K562 (cell line): ENCODE measurements around the gene PSMB8. TPM values are rescaled to one million over a fixed set of nuclear protein-coding genes. Genes with fewer than 3 reads are reported as not detected.

ENCODE experiments used
- ATAC-seq: fragments of 200-7000 bp; cut with Tn5 transposase; 3 replicates; pipeline ENCODE4 v1.9.1; 2020; ENCODE audit warnings: moderate library complexity
- BruUV-seq: library from RNA; stranded (reverse); fragments of 400-500 nt; replicated peaks from 2 replicates; lab custom pipeline; 2021; lab: Mats Ljungman, UMichigan
- CTCF ChIA-PET: fragments of 300-600 bp; formaldehyde crosslinking; extraction: SDS; loops from one replicate; lab custom pipeline; 2021; ENCODE audit warnings: low intra/inter-chr PET ratio; lab: Yijun Ruan, JAX
- POLR2A ChIA-PET: fragments of 300-600, 350-650 bp; sonication (Branson Sonifier 250); formaldehyde crosslinking; extraction: SDS; loops from one replicate; lab custom pipeline; 2021; ENCODE audit warnings: antibody characterized with exemption, inconsistent platforms; lab: Yijun Ruan, JAX
- DNase-seq, 4 experiments: peaks; one replicate each; pipeline versions ENCODE4 v3.0.0 to v3.0.0-alpha.2; 2011 to 2018; ENCODE audit warnings: low spot score in 3 of 4, mixed read lengths in 3 of 4; ENCODE audit errors: extremely low read depth in 1 of 4
- FAIRE-seq: peaks from 2 replicates; lab custom pipeline; 2011; peaks lifted over from hg19 to GRCh38; lab: Jason Lieb, UNC
- H2AFZ ChIP-seq: 2 replicates; pipeline ENCODE4 v1.6.0; 2011; ENCODE audit warnings: low read depth, low read length, control low read depth, inconsistent platforms
- H3K27ac ChIP-seq: fragments of 200-600 bp; 3 replicates; pipeline ENCODE4 v1.8.0; 2011; ENCODE audit warnings: low read depth, mild to moderate bottlenecking, control low read depth, inconsistent platforms, low read length, moderate library complexity, mixed read lengths; ENCODE audit errors: extremely low read depth
- H3K27me3 ChIP-seq, 2 experiments: fragments of 300-600 bp in 1 of 2; 2 replicates in 1 of 2; 3 replicates in 1 of 2; pipeline versions ENCODE4 v1.6.0 to v1.8.0; 2011; ENCODE audit warnings: inconsistent platforms in 2 of 2, low read length in 2 of 2, mild to moderate bottlenecking in 1 of 2, mixed read lengths in 1 of 2, moderate library complexity in 1 of 2; ENCODE audit not compliant: control insufficient read depth in 2 of 2, insufficient read depth in 2 of 2
- H3K36me3 ChIP-seq: fragments of 300-600 bp; 3 replicates; pipeline ENCODE4 v1.8.0; 2011; ENCODE audit warnings: mild to moderate bottlenecking, low read length, inconsistent platforms; ENCODE audit not compliant: control insufficient read depth, insufficient read depth
- H3K4me1 ChIP-seq, 2 experiments: fragments of 200-600 bp in 1 of 2; replicated peaks in 1 of 2; 2 replicates in 1 of 2; 3 replicates in 1 of 2; pipeline versions ENCODE4 v1.5.1 to v1.8.0; 2011; ENCODE audit warnings: inconsistent platforms in 2 of 2, low read length in 2 of 2, mild to moderate bottlenecking in 1 of 2, mixed read lengths in 1 of 2, moderate library complexity in 1 of 2; ENCODE audit not compliant: control insufficient read depth in 2 of 2, insufficient read depth in 2 of 2
- H3K4me2 ChIP-seq: 2 replicates; pipeline ENCODE4 v1.6.1; 2011; ENCODE audit warnings: low read length, control low read depth, inconsistent platforms, mixed read lengths; ENCODE audit not compliant: insufficient read depth
- H3K4me3 ChIP-seq: fragments of 200-600 bp; sonication (generic), shearing (Covaris generic); 2 replicates; pipeline ENCODE4 v1.5.1; 2016; ENCODE audit warnings: control low read depth, inconsistent platforms
- H3K79me2 ChIP-seq: fragments of 200-600 bp; 3 replicates; pipeline ENCODE4 v1.8.0; 2011; ENCODE audit warnings: low read length, inconsistent platforms; ENCODE audit not compliant: control insufficient read depth, insufficient read depth
- H3K9ac ChIP-seq, 2 experiments: 2 replicates each; pipeline versions ENCODE4 v1.6.0 to v1.6.1; 2011; ENCODE audit warnings: low read depth in 2 of 2, low read length in 2 of 2, control low read depth in 1 of 2, inconsistent platforms in 1 of 2, mild to moderate bottlenecking in 1 of 2, mixed read lengths in 1 of 2; ENCODE audit not compliant: insufficient read depth in 1 of 2
- H3K9me1 ChIP-seq: one replicate; pipeline ENCODE4 v1.6.0; 2011; ENCODE audit warnings: inconsistent platforms, mild to moderate bottlenecking, low read length, moderate library complexity; ENCODE audit not compliant: control insufficient read depth, insufficient read depth
- H3K9me3 ChIP-seq: replicated peaks from 2 replicates; pipeline ENCODE4 v1.5.1; 2011; ENCODE audit warnings: low read depth, low read length, inconsistent platforms; ENCODE audit not compliant: control insufficient read depth, insufficient read depth
- H4K20me1 ChIP-seq: replicated peaks from 2 replicates; pipeline ENCODE4 v1.6.1; 2011; ENCODE audit warnings: low read length, inconsistent platforms, mixed read lengths; ENCODE audit not compliant: control insufficient read depth, insufficient read depth
- CEBPB ChIP-seq: fragments of 450-650 bp; IDR thresholded peaks from 2 replicates; pipeline ENCODE4 v1.6.1; 2016; ENCODE audit warnings: missing genetic modification characterization, missing compliant biosample characterization
- ETV6 ChIP-seq, 3 experiments: fragments of 150-350 bp in 1 of 3; sonication (generic) in 1 of 3; formaldehyde crosslinking in 1 of 3; IDR thresholded peaks; 2 replicates each; pipeline versions ENCODE4 v1.6.1 to v1.8.0; 2014 to 2022; ENCODE audit warnings: borderline replicate concordance in 2 of 3, low read depth in 2 of 3, antibody characterized with exemption in 1 of 3, low read length in 1 of 3, mild to moderate bottlenecking in 1 of 3, missing genetic modification reagents in 1 of 3
- FOXP4 ChIP-seq: sonication (generic); formaldehyde crosslinking; IDR thresholded peaks from 2 replicates; pipeline ENCODE4 v1.8.0; 2022; ENCODE audit warnings: mild to moderate bottlenecking, missing genetic modification reagents, borderline replicate concordance
- LARP7 ChIP-seq: fragments of 450-650 bp; IDR thresholded peaks from 2 replicates; pipeline ENCODE4 v1.6.1; 2016
- PRMT5 ChIP-seq: sonication (generic); formaldehyde crosslinking; IDR thresholded peaks from 2 replicates; pipeline ENCODE4 v1.5.0; 2020; ENCODE audit warnings: missing genetic modification reagents
- RNF2 ChIP-seq: sonication (generic); IDR thresholded peaks from 2 replicates; pipeline ENCODE4 v1.6.1; 2016
- U2AF2 ChIP-seq: fragments of 200-400 bp; formaldehyde crosslinking; optimal IDR thresholded peaks from 2 replicates; pipeline ENCODE3; 2017; ENCODE audit warnings: low read depth, mild to moderate bottlenecking, low read length
- VEZF1 ChIP-seq: fragments of 200-800 bp; sonication (Bioruptor generic); IDR thresholded peaks from 2 replicates; pipeline ENCODE4 v1.6.1; 2017; ENCODE audit warnings: missing genetic modification characterization, missing compliant biosample characterization
- ZNF143 ChIP-seq: sonication (generic); formaldehyde crosslinking; IDR thresholded peaks from 2 replicates; pipeline ENCODE4 v1.9.0; 2022; ENCODE audit warnings: mild to moderate bottlenecking, missing genetic modification reagents
- ZNF75A ChIP-seq: fragments of 450-650 bp; formaldehyde crosslinking; IDR thresholded peaks from 2 replicates; pipeline ENCODE4 v1.4.0; 2020; ENCODE audit warnings: mild to moderate bottlenecking
- WGBS: fragments of 100-300 bp; shearing (Covaris generic); methylation state at CpG from one replicate; pipeline ENCODE4 v1.1.6; 2016; ENCODE audit warnings: low coverage, mixed read lengths; ENCODE audit not compliant: insufficient coverage; ENCODE audit errors: missing lambda C conversion rate; 5-methylcytosine and 5-hydroxymethylcytosine counted together
- in situ Hi-C: fragments of 300-500 bp; cut with MboI; formaldehyde crosslinking; loops from 4 replicates; pipeline ENCODE4 v1.15.0; 2018; ENCODE audit warnings: inconsistent platforms, mixed read lengths
- intact Hi-C: fragments of 100-400 bp; cut with micrococcal nuclease; formaldehyde crosslinking; loops from 2 replicates; pipeline ENCODE4 v1.14.2; 2022
- polyA plus RNA-seq, 8 experiments: library from polyadenylated mRNA; depleted of rRNA in 4 of 8; stranded (reverse) in 5 of 8; unstranded in 3 of 8; fragments of >200 nt; fragmentation: Nextera tagmentation in 2 of 8; fragmentation: Illumina TruSeq in 1 of 8; extraction: Ambion mirVana in 2 of 8; extraction: Trizol in 1 of 8; gene quantifications; 2 replicates each; pipeline versions ENCODE4 v1.2.1 to v1.2.3, GENCODE V29; 2011 to 2014; ENCODE audit warnings: inconsistent platforms in 1 of 8, missing spikeins in 1 of 8
- total RNA-seq, 7 experiments: library from RNA; depleted of rRNA in 6 of 7; stranded (reverse); fragments of >200 nt in 6 of 7; fragmentation: Illumina TruSeq in 2 of 7; extraction: Trizol in 2 of 7; gene quantifications; 2 replicates each; pipeline versions ENCODE4 v1.2.1 to v1.2.3, GENCODE V29; 2011 to 2021; ENCODE audit warnings: low replicate concordance in 1 of 7
- TF ChIP-seq, protein P1 (sequence below): fragments of 450-650 bp; IDR thresholded peaks from 2 replicates; pipeline ENCODE4 v1.6.1; 2016

PSMB8 gene
- total and polyA plus RNA-seq, 9 of the 15 experiments (the other 6 are each of a cell fraction or from before 2014, with no cell fraction given): 0.71 to 4.0 (median 2.4) TPM

DNA sequence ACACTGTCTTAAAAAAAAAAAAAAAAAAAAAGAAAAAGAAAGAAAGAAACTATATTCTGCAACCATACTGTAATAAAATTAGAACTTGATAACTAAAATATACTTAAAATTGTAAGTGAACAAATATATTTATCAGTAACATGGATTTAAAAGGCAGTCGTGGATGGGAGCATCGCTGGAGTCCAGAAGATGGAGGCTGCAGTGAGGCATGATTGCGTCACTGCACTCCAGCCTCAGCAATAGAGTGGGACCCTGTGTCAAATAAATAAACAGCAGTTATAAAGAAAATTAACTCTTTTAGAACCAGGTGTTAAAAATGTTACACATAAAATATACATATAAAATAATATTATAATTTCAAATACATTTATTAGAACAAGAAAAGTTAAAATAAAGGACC, 18.9 kb upstream of the PSMB8 start (continued):
- TF ChIP-seq ETV6 (IDR thresholded peaks at IDR 0.05; ENCODE audit: borderline replicate concordance in 1 of 2, low read depth in 2 of 2, low read length in 1 of 2): no peak
- no peak for TF ChIP-seq ETV6 (CRISPR knock-in tag; IDR thresholded peaks at IDR 0.05; ENCODE audit: borderline replicate concordance)
- TF ChIP-seq PRMT5 (CRISPR knock-in tag): no peak
- no peak for TF ChIP-seq ZNF75A (CRISPR knock-in tag)
- TF ChIP-seq U2AF2: no peak
- TF ChIP-seq CEBPB (tag): peak; percentile 72
- TF ChIP-seq RNF2: no peak
- no peak for TF ChIP-seq ZNF143 (CRISPR knock-in tag)
- no peak for TF ChIP-seq VEZF1 (CRISPR knock-in tag)
- no peak for TF ChIP-seq LARP7

DNA sequence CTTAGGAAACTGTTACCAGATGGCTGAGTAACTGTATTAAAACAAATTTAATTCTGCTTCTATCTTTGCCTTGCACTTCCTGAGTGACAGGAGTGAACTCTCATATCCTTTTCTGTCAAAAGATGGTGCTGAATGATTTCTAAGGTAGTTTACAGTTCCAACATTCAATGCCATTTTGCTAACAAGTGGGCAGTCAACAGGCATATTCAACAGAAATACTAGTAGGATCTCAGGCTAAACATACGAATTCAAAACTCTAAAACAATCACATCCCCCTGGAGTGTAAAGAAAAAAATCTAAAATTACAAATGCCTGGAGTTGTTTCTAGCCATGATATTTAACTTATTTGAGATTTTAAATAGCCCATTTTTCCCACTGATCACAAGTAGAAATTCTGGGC, 16.8 kb upstream of the PSMB8 start:
- CTCF ChIA-PET: no interaction called here
- FAIRE-seq (peak; percentile 63), ATAC-seq (no peak), DNase-seq (no peak)
- H3K4me3 ChIP-seq: no peak overlapping the region
- POLR2A ChIA-PET: no interaction called here
- intact Hi-C loops: no loop called here
- H3K79me2 ChIP-seq: no peaks in the 10 kb centered on the region
- H3K9ac ChIP-seq: no peak overlapping the region
- no peak for TF ChIP-seq FOXP4
- TF ChIP-seq, protein P1, sequence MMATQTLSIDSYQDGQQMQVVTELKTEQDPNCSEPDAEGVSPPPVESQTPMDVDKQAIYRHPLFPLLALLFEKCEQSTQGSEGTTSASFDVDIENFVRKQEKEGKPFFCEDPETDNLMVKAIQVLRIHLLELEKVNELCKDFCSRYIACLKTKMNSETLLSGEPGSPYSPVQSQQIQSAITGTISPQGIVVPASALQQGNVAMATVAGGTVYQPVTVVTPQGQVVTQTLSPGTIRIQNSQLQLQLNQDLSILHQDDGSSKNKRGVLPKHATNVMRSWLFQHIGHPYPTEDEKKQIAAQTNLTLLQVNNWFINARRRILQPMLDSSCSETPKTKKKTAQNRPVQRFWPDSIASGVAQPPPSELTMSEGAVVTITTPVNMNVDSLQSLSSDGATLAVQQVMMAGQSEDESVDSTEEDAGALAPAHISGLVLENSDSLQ: 0 out of 2 replicates have a peak, but pooled peaks have one; percentile 11
- H3K9me3 ChIP-seq: no peaks in the 10 kb centered on the region
- no peak overlapping the region for H3K4me2 ChIP-seq
- 0% methylated on average over 1 of the region's 1 CpG for WGBS
- H2AFZ ChIP-seq: no peak overlapping the region
- no TSS peak for BruUV-seq
- H4K20me1 ChIP-seq: 0 out of 2 replicates have a peak, but pooled peaks cover 8% of the 10 kb centered on the region
- H3K36me3 ChIP-seq: no peaks in the 10 kb centered on the region
- peaks cover 20% of the 10 kb centered on the region in 2 experiments; a peak in 4 of 5 replicates for H3K27me3 ChIP-seq
- no peak overlapping the region for H3K27ac ChIP-seq
- H3K9me1 ChIP-seq: no peaks in the 10 kb centered on the region
- peaks cover 11 to 15% of the 10 kb centered on the region in 2 experiments for H3K4me1 ChIP-seq
- in situ Hi-C loops: no loop called here
